H1 (cell line): ENCODE results near the gene ANXA5. TPM values are rescaled to one million over a fixed set of nuclear protein-coding genes. Genes with fewer than 3 reads are reported as not detected.

Source experiments
- JUND ChIP-seq: IDR thresholded peaks from 2 replicates; pipeline ENCODE4 v1.6.1; 2011; ENCODE audit warnings: mild to moderate bottlenecking, improper control_type of control experiment, low read length
- polyA plus RNA-seq, 7 experiments: library from polyadenylated mRNA; depleted of rRNA in 3 of 7; stranded (reverse) in 5 of 7; unstranded in 2 of 7; fragments of >200 nt in 5 of 7; fragments of 200-250 nt in 2 of 7; gene quantifications; 1 replicate in 5 of 7; 2 replicates in 1 of 7; 4 replicates in 1 of 7; pipeline versions ENCODE4 v1.2.1 to v1.2.3, GENCODE V29; 2011 to 2013; ENCODE audit warnings: missing spikeins in 2 of 7, mixed read lengths in 2 of 7
- total RNA-seq: library from RNA; stranded (reverse); fragmentation: NEBNext Ultra II Directional; extraction: Animal tissue kit (Norgen Biotek cat#: 25700); gene quantifications from 2 replicates; pipeline ENCODE4 v1.2.1, GENCODE V29; 2021

The ANXA5 gene
- total and polyA plus RNA-seq, 2 of the 8 experiments (the other 6 are each of a cell fraction or from before 2014, with no cell fraction given) = 213 to 221 TPM

DNA sequence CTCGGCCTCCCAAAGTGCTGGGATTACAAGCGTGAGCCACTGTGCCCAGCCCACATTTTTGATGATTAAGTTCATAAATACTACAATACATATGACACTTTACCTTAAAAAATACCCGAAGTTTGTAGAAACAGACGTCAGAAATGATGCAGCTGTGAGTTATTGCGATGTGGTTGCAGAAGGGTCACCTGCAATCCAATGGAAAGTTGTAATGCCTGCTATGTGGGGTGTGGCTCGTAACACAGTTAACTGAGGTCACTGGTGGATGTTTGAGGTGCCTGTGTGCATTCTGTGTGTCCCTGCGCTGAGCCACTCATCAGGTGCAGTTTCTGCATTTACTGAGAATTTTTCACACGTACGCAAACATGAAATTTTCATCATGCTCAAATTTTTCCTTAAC, 64.1 kb downstream of the ANXA5 start (continued):
- TF ChIP-seq JUND = no peak

Other genes with a start within 250 kb of the ANXA5 start
- 0.50 TPM in 1 of 2 replicates, not detected in the other for gene SMIM43, start 68.2 kb upstream of the ANXA5 start, total RNA-seq
- gene SMIM43, start 68.2 kb upstream of the ANXA5 start, polyA plus RNA-seq (2011; rRNA removed) = 0.41 and 0.94 TPM in 2 replicates
- gene EXOSC9, start 104.3 kb upstream of the ANXA5 start, total RNA-seq = 53.4 and 54.9 TPM in 2 replicates
- gene EXOSC9, start 104.3 kb upstream of the ANXA5 start, polyA plus RNA-seq (2011; rRNA removed) = 16.7 and 33.2 TPM in 2 replicates
- 95.1 and 98.6 TPM in 2 replicates for gene CCNA2, start 126.9 kb upstream of the ANXA5 start, total RNA-seq
- gene CCNA2, start 126.9 kb upstream of the ANXA5 start, polyA plus RNA-seq (2011; rRNA removed) = 39.0 and 42.1 TPM in 2 replicates
- 20.5 and 21.5 TPM in 2 replicates for gene BBS7, start 173.5 kb upstream of the ANXA5 start, total RNA-seq
- gene BBS7, start 173.5 kb upstream of the ANXA5 start, polyA plus RNA-seq (2011; rRNA removed) = 16.6 and 19.2 TPM in 2 replicates